NCI-H2107 (cell line): Measurements from ENCODE around the gene NEUROD1.

Experiments used
- DNase-seq: peaks from one replicate; lab custom pipeline; 2025; lab: John Stamatoyannopoulos, UW

NEUROD1 gene

DNA sequence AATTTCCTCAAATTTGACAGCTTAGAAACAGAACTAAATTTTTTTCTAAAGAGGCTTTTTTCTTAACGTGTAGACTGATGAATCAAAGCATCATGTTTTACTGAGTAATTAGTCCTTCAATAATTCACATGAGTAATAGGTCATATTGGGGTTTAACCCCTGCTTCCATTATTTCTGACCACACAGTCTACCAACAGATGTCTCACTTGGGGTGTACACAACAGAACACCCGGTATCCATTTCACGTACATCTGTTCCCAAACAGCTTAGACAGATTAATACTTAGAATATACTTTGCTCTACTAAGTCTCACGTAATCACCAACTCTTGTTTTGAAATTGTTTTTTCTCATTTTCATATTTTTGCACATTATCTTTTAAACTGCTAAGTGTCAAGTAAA, 38.2 kb downstream of the NEUROD1 start:
- no peak for DNase-seq

DNA sequence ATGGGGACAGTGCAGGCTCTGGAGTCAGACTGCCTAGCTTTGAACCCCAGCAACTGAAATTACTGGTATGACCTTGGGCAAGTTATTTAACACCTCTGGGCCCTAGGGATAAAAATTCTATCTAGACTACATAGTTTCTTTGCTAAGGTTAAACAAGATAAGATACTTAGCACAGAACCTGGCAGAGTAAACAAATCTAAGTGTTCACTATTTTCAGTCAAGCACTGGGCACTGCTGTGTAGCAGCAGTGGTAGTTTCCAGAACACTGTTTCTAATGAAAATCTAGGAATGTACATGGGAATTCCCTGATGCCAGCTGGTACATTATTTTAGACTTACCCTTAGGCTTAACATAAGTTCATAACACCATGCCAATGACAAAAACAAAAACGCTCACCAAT, 40.6 kb downstream of the NEUROD1 start:
- DNase-seq = no peak

DNA sequence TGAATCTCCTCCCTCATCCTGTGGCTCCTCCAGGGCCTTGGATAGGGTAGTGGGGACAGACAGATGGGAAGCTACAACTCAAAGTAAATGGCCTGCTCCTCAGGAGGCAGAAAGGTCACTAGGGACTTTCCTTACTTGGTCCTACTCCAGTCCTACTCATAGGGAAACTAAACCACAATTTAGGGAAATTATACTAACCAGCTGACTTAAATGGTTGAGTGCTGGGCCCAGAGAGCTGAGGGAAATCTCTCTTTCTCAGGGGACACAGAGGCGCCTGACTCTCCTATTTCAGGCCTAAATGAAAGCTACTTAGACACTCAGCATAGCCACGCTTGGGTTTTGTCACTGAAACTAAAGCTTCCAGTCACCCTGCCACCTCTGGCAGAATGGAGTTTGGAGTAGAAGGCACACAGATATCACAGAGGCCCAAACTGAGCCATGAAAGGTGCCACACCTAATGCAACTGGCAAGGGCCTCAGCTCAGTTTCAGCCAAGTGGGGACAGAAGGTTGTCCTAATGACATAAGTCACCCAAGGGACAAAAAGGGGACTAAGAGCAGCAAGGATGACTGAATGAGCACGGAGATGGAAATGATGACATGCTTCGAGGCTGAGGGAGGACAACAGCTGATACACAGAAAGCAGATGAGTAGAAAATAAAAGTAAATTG, 47.5 kb downstream of the NEUROD1 start:
- DNase-seq = no peak

DNA sequence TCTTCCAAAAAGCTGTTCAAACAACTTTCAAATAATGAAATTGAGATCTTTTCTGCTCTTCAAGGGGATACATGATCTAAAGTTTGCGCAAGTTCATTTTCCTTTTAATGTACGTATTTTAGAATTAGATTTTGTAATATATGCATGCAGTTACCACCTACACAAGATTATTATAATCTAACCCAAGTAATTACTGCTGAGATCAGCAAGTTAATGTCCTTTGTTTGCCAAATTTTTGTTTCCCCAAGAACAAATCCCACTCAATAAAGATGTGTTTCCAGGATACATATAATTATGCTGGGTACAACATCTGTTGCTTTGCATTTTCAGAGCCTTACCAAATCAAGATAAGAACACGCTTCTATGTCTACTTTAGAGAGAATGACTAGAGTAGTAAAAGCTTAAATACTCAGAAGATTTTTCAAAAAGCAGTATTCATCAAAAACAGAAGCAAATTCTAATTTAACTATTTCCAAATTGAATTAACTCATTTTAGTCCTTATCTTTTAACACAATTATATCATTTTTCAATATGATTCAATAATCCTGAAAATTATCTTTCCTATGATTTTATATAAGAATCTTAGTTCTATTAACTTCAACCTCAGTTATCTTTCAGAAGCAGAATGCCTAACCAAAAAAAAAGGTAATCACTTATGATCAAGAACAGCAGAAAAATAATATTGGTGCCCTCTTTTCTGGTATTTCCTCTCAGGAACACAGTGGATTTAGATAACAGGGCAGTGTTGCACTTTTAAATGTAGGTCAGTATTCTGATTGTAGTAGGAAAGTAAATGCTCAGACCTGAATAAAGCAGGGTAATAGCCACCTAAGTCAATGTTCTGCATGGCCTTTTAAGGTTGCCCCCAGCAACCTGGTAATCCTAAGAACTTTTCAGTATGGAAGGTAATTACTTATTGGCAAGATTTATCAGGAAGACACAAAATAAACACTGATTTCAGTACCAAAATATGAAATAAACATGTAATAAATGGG, 51.4 kb downstream of the NEUROD1 start:
- DNase-seq = no peak

DNA sequence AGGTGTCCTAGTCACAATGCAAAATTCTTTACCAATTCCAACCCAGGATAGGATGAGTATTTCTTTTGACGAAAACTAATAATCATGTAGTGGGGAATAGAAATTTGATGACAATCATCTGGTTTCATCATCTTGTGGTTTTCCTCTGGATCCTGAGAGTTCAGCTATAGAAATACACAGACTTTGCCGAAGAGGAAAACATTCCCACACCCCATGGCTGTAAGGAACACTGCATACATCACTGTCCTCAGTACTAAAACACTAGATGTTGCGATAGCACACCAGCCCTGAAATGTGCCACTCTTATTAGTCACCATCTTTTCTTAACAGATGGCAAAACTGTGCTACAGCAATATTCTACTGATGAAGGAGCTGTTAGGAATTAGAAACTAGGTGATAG, 52.8 kb downstream of the NEUROD1 start:
- no peak for DNase-seq

DNA sequence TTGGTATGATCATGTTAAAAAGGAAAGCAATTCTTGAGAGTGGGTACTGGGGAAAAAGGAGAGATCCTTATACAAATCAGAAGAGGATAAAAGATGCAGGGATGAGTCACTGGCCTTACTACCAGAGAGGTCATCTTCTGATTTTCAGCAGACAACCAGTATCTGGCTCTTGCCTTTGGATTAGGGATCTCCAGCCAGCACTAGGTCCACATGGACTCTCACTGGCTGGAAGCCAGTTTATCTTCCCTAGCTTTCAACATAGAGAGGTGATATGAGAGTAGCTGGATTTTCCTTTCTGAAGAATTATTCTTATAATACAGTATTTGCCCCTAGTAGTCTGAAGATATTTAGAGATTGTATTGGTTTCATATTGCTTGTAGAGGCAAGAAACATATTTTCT, 53.6 kb downstream of the NEUROD1 start:
- no peak for DNase-seq
